Activated naive CD4-positive, alpha-beta T cell treated with anti-CD3 and anti-CD28 coated beads, Interleukin-2, amount 50 U/mL, for 72 hours (primary cell): Measurements from ENCODE around the gene IL22RA2. TPM values are rescaled to one million over a fixed set of nuclear protein-coding genes. Genes with fewer than 3 reads are reported as not detected.
A peak's percentile ranks its signal among the peaks of the same experiment; 100 is the strongest.

Source experiments
- ATAC-seq, 2 donors: fragments of 150-1000 bp; cut with Tn5 transposase; 2 replicates each; pipeline ENCODE4 v1.10.0; 2021; ENCODE audit warnings: mild to moderate bottlenecking in 2 of 2, moderate library complexity in 2 of 2
- DNase-seq, 2 donors: peaks; one replicate each; pipeline ENCODE4 v3.0.0; 2021 to 2022; ENCODE audit warnings: low spot score in 2 of 2
- H3K27ac Mint-ChIP-seq, 2 donors: one replicate each; pipeline ENCODE4 v1.8.0; 2022; ENCODE audit warnings: mild to moderate bottlenecking in 2 of 2, mixed read lengths in 2 of 2
- H3K36me3 Mint-ChIP-seq, 2 donors: one replicate each; pipeline ENCODE4 v1.8.0; 2022; ENCODE audit warnings: mixed read lengths in 2 of 2
- H3K9me3 Mint-ChIP-seq, 2 donors: one replicate each; pipeline ENCODE4 v1.8.0; 2022; ENCODE audit warnings: mixed read lengths in 2 of 2
- total RNA-seq, 2 donors: library from RNA; stranded (reverse); gene quantifications; one replicate each; pipeline ENCODE4 v1.2.3, GENCODE V29; 2022

IL22RA2 gene
- total RNA-seq, 2 donors from 2014 or later = not detected

- no peak for ATAC-seq
- Mint-ChIP-seq H3K36me3 (peaks cover 10 to 72% of the 10 kb centered on the region in 2 donors), H3K9me3 (peaks cover 6 to 52% of the 10 kb centered on the region in 2 donors), H3K27ac (no peak overlapping the region)
- no peak for DNase-seq
These were observed 12.7 kb downstream of the IL22RA2 start for GRCh38 chr6:137160763-137161162.

GRCh38 chr6:137159912-137160311, 13.5 kb downstream of the IL22RA2 start:
- H3K9me3 Mint-ChIP-seq = peaks cover 6 to 46% of the 10 kb centered on the region in 2 donors
- H3K36me3 Mint-ChIP-seq = peaks cover 10 to 73% of the 10 kb centered on the region in 2 donors
- DNase-seq = no peak
- ATAC-seq = no peak
- H3K27ac Mint-ChIP-seq = no peak overlapping the region

- Mint-ChIP-seq H3K9me3 (peaks cover 0 to 35% of the 10 kb centered on the region in 2 donors), H3K27ac (no peak overlapping the region), H3K36me3 (peaks cover 0 to 72% of the 10 kb centered on the region in 2 donors)
- no peak for ATAC-seq
- DNase-seq = no peak
These were observed 15.8 kb downstream of the IL22RA2 start for GRCh38 chr6:137157601-137158000.

GRCh38 chr6:137156650-137157049, 16.8 kb downstream of the IL22RA2 start:
- Mint-ChIP-seq H3K9me3 (peaks cover 0 to 35% of the 10 kb centered on the region in 2 donors), H3K36me3 (peaks cover 0 to 73% of the 10 kb centered on the region in 2 donors), H3K27ac (peak overlapping the region in 1 of 2 donors; percentile 63)
- DNase-seq = no peak
- no peak for ATAC-seq

- Mint-ChIP-seq H3K9me3 (peaks cover 0 to 34% of the 10 kb centered on the region in 2 donors), H3K27ac (peak overlapping the region; percentile 74 to 81), H3K36me3 (peaks cover 0 to 72% of the 10 kb centered on the region in 2 donors)
- ATAC-seq (peak; percentile 95 to 96), DNase-seq (peak in 1 of 2 donors; percentile 42)
These were observed 17.6 kb downstream of the IL22RA2 start for GRCh38 chr6:137155830-137156229.

GRCh38 chr6:137150072-137150471, 23.4 kb downstream of the IL22RA2 start:
- no peak overlapping the region for H3K27ac Mint-ChIP-seq
- DNase-seq (no peak), ATAC-seq (no peak)
- H3K36me3 Mint-ChIP-seq = peaks cover 0 to 39% of the 10 kb centered on the region in 2 donors
- H3K9me3 Mint-ChIP-seq = peaks cover 0 to 23% of the 10 kb centered on the region in 2 donors

GRCh38 chr6:137149035-137149393, 24.4 kb downstream of the IL22RA2 start:
- Mint-ChIP-seq H3K36me3 (peaks cover 0 to 29% of the 10 kb centered on the region in 2 donors), H3K9me3 (peaks cover 0 to 22% of the 10 kb centered on the region in 2 donors), H3K27ac (no peak overlapping the region)
- no peak for DNase-seq
- no peak for ATAC-seq

GRCh38 chr6:137148306-137149034, 25.0 kb downstream of the IL22RA2 start:
- peaks cover 0 to 23% of the 10 kb centered on the region in 2 donors for H3K36me3 Mint-ChIP-seq
- H3K9me3 Mint-ChIP-seq = peaks cover 0 to 16% of the 10 kb centered on the region in 2 donors
- no peak overlapping the region for H3K27ac Mint-ChIP-seq
- DNase-seq = no peak
- no peak for ATAC-seq

GRCh38 chr6:137147195-137147594, 26.2 kb downstream of the IL22RA2 start:
- Mint-ChIP-seq H3K36me3 (peaks cover 0 to 11% of the 10 kb centered on the region in 2 donors), H3K27ac (no peak overlapping the region), H3K9me3 (peaks cover 0 to 11% of the 10 kb centered on the region in 2 donors)
- ATAC-seq = no peak
- DNase-seq = no peak

GRCh38 chr6:137146206-137146605, 27.2 kb downstream of the IL22RA2 start:
- Mint-ChIP-seq H3K36me3 (peaks cover 0 to 4% of the 10 kb centered on the region in 2 donors), H3K27ac (no peak overlapping the region), H3K9me3 (peaks cover 0 to under 1% of the 10 kb centered on the region in 2 donors)
- ATAC-seq (no peak), DNase-seq (no peak)

- Mint-ChIP-seq H3K27ac (no peak overlapping the region), H3K36me3 (no peaks in the 10 kb centered on the region), H3K9me3 (no peaks in the 10 kb centered on the region)
- no peak for DNase-seq
- no peak for ATAC-seq
These were observed 28.0 kb downstream of the IL22RA2 start for GRCh38 chr6:137145421-137145820.

- DNase-seq = no peak
- no peak overlapping the region for H3K27ac Mint-ChIP-seq
- peaks cover 9% of the 10 kb centered on the region in 2 donors for H3K9me3 Mint-ChIP-seq
- peaks cover 9 to 13% of the 10 kb centered on the region in 2 donors for H3K36me3 Mint-ChIP-seq
- ATAC-seq = no peak
These were observed 37.4 kb downstream of the IL22RA2 start for GRCh38 chr6:137136065-137136464.

- H3K27ac Mint-ChIP-seq = no peak overlapping the region
- DNase-seq = no peak
- H3K36me3 Mint-ChIP-seq = peaks cover 9 to 13% of the 10 kb centered on the region in 2 donors
- ATAC-seq = no peak
- peaks cover 9% of the 10 kb centered on the region in 2 donors for H3K9me3 Mint-ChIP-seq
These were observed 39.0 kb downstream of the IL22RA2 start for GRCh38 chr6:137134483-137134882.

GRCh38 chr6:137133122-137133521, 40.3 kb downstream of the IL22RA2 start:
- no peak for ATAC-seq
- Mint-ChIP-seq H3K9me3 (peaks cover 9 to 18% of the 10 kb centered on the region in 2 donors), H3K27ac (no peak overlapping the region), H3K36me3 (peaks cover 9 to 21% of the 10 kb centered on the region in 2 donors)
- DNase-seq = no peak

- H3K36me3 Mint-ChIP-seq = peaks cover 0 to 8% of the 10 kb centered on the region in 2 donors
- no peak overlapping the region for H3K27ac Mint-ChIP-seq
- no peak for ATAC-seq
- DNase-seq = no peak
- peaks cover 0 to 9% of the 10 kb centered on the region in 2 donors for H3K9me3 Mint-ChIP-seq
These were observed 46.5 kb downstream of the IL22RA2 start for GRCh38 chr6:137126875-137127485.

- Mint-ChIP-seq H3K27ac (no peak overlapping the region), H3K36me3 (peaks cover 0 to 11% of the 10 kb centered on the region in 2 donors), H3K9me3 (peaks cover 5 to 10% of the 10 kb centered on the region in 2 donors)
- ATAC-seq (no peak), DNase-seq (no peak)
These were observed 50.4 kb downstream of the IL22RA2 start for GRCh38 chr6:137123078-137123477.

- H3K36me3 Mint-ChIP-seq = peaks cover 0 to 11% of the 10 kb centered on the region in 2 donors
- H3K27ac Mint-ChIP-seq = no peak overlapping the region
- H3K9me3 Mint-ChIP-seq = peaks cover 5 to 10% of the 10 kb centered on the region in 2 donors
- ATAC-seq (no peak), DNase-seq (no peak)
These were observed 50.8 kb downstream of the IL22RA2 start for GRCh38 chr6:137122612-137123011.
